Measurements from ENCODE around the gene RRP15. TPM values are rescaled to one million over a fixed set of nuclear protein-coding genes. Genes with fewer than 3 reads are reported as not detected.

Gene RRP15
- total and polyA plus RNA-seq, 9 of the 15 experiments (the other 6 are each of a cell fraction or from before 2014, with no cell fraction given), result 9.5 to 58.1 (median 29.3) TPM

DNA sequence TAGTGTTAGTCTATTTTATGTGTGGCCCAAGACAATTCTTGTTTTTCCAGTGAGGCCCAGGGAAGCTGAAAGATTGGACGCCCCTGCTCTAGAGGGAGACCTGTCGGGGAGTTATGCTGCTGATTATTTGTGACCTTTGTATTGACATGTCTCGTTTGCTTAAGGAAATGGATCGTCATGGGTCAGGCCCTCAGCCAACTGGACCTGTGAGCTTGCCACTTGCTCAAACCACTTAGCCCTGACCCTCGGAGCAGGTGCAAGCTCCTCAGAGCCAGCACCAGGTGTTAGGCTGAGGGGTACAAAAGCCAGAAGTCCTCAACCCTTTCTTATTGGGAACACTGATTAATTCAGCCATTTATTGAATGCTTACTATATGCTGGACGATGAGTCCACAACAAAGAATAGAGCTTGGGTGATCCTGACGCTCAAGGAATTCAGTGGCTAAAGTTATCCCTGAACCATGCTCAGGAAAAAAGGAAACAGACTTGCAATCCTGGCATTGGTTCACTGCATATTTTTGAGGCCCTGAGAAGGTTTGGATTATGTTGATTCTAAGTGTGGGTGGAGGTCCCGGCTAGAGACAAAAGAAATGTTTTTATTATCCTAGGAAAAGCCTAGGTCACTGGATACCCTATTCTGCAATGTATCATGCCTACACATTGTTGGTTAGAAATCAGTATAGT, 79.1 kb downstream of the RRP15 start:
- Histone ChIP-seq H3K9me3 (replicated peaks; ENCODE audit: control insufficient read depth, insufficient read depth, low read depth, low read length) (no peaks in the 10 kb centered on the region), H3K4me3 (no peak overlapping the region), H3K9ac (ENCODE audit: insufficient read depth in 1 of 2, low read depth in 2 of 2, low read length in 2 of 2) (no peak overlapping the region), H4K20me1 (replicated peaks; ENCODE audit: control insufficient read depth, insufficient read depth, low read length) (no peaks in the 10 kb centered on the region), H3K27me3 (ENCODE audit: control insufficient read depth in 2 of 2, insufficient read depth in 2 of 2, low read length in 2 of 2) (no peaks in the 10 kb centered on the region), H3K79me2 (ENCODE audit: control insufficient read depth, insufficient read depth, low read length) (no peaks in the 10 kb centered on the region), H2AFZ (ENCODE audit: low read depth, low read length) (no peak overlapping the region), H3K27ac (ENCODE audit: extremely low read depth, low read depth, low read length) (no peak overlapping the region), H3K36me3 (ENCODE audit: control insufficient read depth, insufficient read depth, low read length) (no peaks in the 10 kb centered on the region), H3K4me2 (ENCODE audit: insufficient read depth, low read length) (no peak overlapping the region), H3K4me1 (replicated peaks in 1 of 2; ENCODE audit: control insufficient read depth in 2 of 2, insufficient read depth in 2 of 2, low read length in 2 of 2) (no peaks in the 10 kb centered on the region), H3K9me1 (ENCODE audit: control insufficient read depth, insufficient read depth, low read length) (no peaks in the 10 kb centered on the region)
- TF ChIP-seq ZNF589 (CRISPR knock-in tag; IDR thresholded peaks at IDR 0.05; ENCODE audit: low read depth), result no peak
- no peak for TF ChIP-seq SIRT6 (IDR thresholded peaks at IDR 0.05; ENCODE audit: low read depth, low read length)
- no peak for TF ChIP-seq ZFX (CRISPR knock-in tag; IDR thresholded peaks at IDR 0.05)
- TF ChIP-seq NFE2 (IDR thresholded peaks at IDR 0.05; ENCODE audit: low read depth), result no peak
- no peak for TF ChIP-seq MAFK (IDR thresholded peaks at IDR 0.05; ENCODE audit: low read length)
- TF ChIP-seq POLR2A (conservative IDR thresholded peaks at IDR 0.05), result no peak
- no peak for TF ChIP-seq MEIS2 (IDR thresholded peaks at IDR 0.05; ENCODE audit: partially characterized antibody)
- TF ChIP-seq ZNF561 (CRISPR knock-in tag; conservative IDR thresholded peaks at IDR 0.05), result no peak
- DNase-seq (ENCODE audit: extremely low read depth in 1 of 4, low spot score in 3 of 4) (no peak), ATAC-seq (no peak), FAIRE-seq (no peak)
- BruUV-seq (replicated peaks), result no TSS peak
- intact Hi-C loops (cut with micrococcal nuclease) (loop anchor here (10.0 kb wide), 1 partner anchor 191 kb away; no protein-coding TSS in a partner anchor), in situ Hi-C loops (cut with MboI) (no loop called here)
- WGBS (ENCODE audit: insufficient coverage, low coverage, missing lambda C conversion rate), result 25% methylated on average over 8 of the region's 8 CpGs
- CTCF ChIA-PET (ENCODE audit: low intra/inter-chr PET ratio), result no interaction called here
- POLR2A ChIA-PET, result interaction anchor here (0.6 to 1.4 kb wide), 2 partner anchors 13 to 1159 kb away, joined by 3 to 5 read pairs; no protein-coding TSS in a partner anchor

Measured in K562 (cell line).